ENCODE measurements around the gene SHF.

GRCh38 chr15:45141386-45141785, 46.4 kb downstream of the SHF start:
- TF ChIP-seq CTCF (IDR thresholded peaks at IDR 0.05) (no peak), POLR2A (IDR thresholded peaks at IDR 0.05) (no peak)
